Upper lobe of left lung (tissue), 6 donors: Measurements from ENCODE around the gene ZNF414. TPM values are rescaled to one million over a fixed set of nuclear protein-coding genes. Genes with fewer than 3 reads are reported as not detected.

Source experiments
- ATAC-seq, 2 donors: fragments of 200-7000 bp; cut with Tn5 transposase; one replicate each; pipeline ENCODE4 v1.9.1; 2022; ENCODE audit warnings: mild to moderate bottlenecking in 2 of 2, moderate library complexity in 2 of 2; ENCODE audit not compliant: low FRiP score in 2 of 2
- DNase-seq, 2 donors: peaks; one replicate each; pipeline ENCODE4 v3.0.0-alpha.2; 2019 to 2020
- H3K27ac ChIP-seq, 4 donors: fragments of 200-600 bp; sonication (generic); one replicate each; pipeline ENCODE4 v1.5.1; 2016 to 2019
- H3K27me3 ChIP-seq, 4 donors: fragments of 200-600 bp; sonication (generic); one replicate each; pipeline ENCODE4 v1.5.1; 2017 to 2019
- H3K36me3 ChIP-seq, 4 donors: fragments of 200-600 bp; sonication (generic); one replicate each; pipeline ENCODE4 v1.5.1; 2016 to 2019
- H3K4me1 ChIP-seq, 4 donors: fragments of 200-600 bp; sonication (generic); one replicate each; pipeline ENCODE4 v1.5.1; 2018 to 2019
- H3K4me3 ChIP-seq, 4 donors: fragments of 200-600 bp; sonication (generic); one replicate each; pipeline ENCODE4 v1.5.1; 2017 to 2019; ENCODE audit warnings: mild to moderate bottlenecking in 2 of 4, moderate library complexity in 1 of 4
- H3K9me3 ChIP-seq, 4 donors: fragments of 200-600 bp; sonication (generic); one replicate each; pipeline ENCODE4 v1.5.1; 2018 to 2019
- EP300 ChIP-seq, 4 donors: sonication (generic); formaldehyde crosslinking; IDR thresholded peaks; one replicate each; pipeline ENCODE4 v1.5.1; 2017; ENCODE audit warnings: antibody characterized with exemption in 4 of 4, control low read depth in 2 of 4
- POLR2A ChIP-seq, 4 donors: fragments of 450-650 bp; IDR thresholded peaks; one replicate each; pipeline ENCODE4 v1.5.1; 2016 to 2017; ENCODE audit warnings: antibody characterized with exemption in 4 of 4, mild to moderate bottlenecking in 2 of 4
- POLR2AphosphoS5 ChIP-seq, 2 donors: sonication (generic); formaldehyde crosslinking; IDR thresholded peaks; one replicate each; pipeline ENCODE4 v1.5.1; 2017; ENCODE audit warnings: antibody characterized with exemption in 2 of 2
- WGBS, 2 donors: methylation state at CpG; one replicate each; pipeline ENCODE4 v1.1.5; 2017 to 2018; 5-methylcytosine and 5-hydroxymethylcytosine counted together
- total RNA-seq, 6 donors: library from RNA; depleted of rRNA in 4 of 6; stranded (reverse); fragments of >200 nt in 4 of 6; gene quantifications; one replicate each; pipeline versions ENCODE4 v1.1.0 to v1.2.1, GENCODE V29; 2016 to 2021
- TF ChIP-seq, protein P1 (sequence below), 6 experiments: fragments of 450-650 bp in 4 of 6; fragments of 200-600 bp in 2 of 6; sonication (generic) in 2 of 6; IDR thresholded peaks; one replicate each; pipeline ENCODE4 v1.5.1; 2016 to 2019; ENCODE audit warnings: antibody characterized with exemption in 6 of 6
- donor health status: DM: no; HTN: no; CAD: no; lungs with moderate emphysema.
- donor health status: DM: no; HTN: yes; CAD: no; lungs with severe emphysema.

ZNF414 gene
- total RNA-seq, 6 donors from 2014 or later: 10.5 to 39.8 (median 25.4) TPM

DNA sequence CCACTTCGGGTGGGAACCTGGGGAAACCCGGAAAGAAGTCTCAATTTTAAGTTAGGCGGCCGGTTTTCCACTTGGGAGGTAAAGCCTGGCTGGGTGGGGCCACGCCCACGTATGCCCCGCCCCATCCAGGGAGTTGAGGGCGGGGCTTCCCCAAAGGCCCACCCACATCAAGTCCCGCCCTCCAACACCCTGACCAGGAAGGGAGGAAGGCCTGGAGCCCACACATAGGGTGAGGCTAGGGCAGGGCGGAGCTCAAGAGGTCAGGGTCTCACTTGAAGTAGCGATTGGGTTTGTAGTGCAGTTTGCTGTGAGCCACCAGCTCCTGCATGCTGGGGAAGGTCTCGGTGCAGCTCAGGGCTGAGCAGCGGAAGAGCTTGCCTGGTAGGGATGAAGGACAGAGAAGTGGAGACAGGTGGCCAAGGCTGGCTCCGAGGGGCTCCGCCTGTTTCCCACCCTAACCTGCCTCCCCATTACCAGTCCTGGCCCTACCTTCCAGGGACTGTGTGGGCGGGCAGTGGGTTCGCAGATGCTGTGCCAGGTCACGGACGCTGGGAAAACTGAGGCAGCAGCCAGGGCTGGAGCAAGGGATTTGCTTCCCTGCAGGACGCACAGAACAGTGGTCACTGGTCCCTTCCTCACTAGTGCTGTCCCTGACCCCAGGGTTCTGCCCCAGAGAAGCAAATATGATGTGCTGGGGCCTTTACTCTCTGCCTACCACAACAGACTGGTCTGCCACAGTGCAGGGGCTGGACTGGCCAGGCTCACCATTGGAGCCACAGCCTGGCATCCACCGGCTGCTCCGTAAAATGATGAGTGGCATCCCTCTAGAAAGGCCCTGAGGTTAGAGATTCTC, 1.6 kb downstream of the ZNF414 start:
- ATAC-seq (no peak), DNase-seq (peak in 1 of 2 donors; percentile 72)
- peaks cover 23 to 48% (median 36%) of the 10 kb centered on the region in 4 donors for H3K4me1 ChIP-seq
- no peaks in the 10 kb centered on the region for H3K9me3 ChIP-seq
- 74 to 84% methylated on average over 17 to 22 of the region's 22 CpGs for WGBS, 2 donors
- peak overlapping the region; percentile 94 to 100 (median 99) for H3K27ac ChIP-seq
- H3K27me3 ChIP-seq: no peaks in the 10 kb centered on the region
- TF ChIP-seq EP300 (IDR thresholded peaks at IDR 0.05) (no peak), POLR2A (IDR thresholded peaks at IDR 0.05) (peak in 1 of 4 donors; percentile 1)
- TF ChIP-seq, protein P1, sequence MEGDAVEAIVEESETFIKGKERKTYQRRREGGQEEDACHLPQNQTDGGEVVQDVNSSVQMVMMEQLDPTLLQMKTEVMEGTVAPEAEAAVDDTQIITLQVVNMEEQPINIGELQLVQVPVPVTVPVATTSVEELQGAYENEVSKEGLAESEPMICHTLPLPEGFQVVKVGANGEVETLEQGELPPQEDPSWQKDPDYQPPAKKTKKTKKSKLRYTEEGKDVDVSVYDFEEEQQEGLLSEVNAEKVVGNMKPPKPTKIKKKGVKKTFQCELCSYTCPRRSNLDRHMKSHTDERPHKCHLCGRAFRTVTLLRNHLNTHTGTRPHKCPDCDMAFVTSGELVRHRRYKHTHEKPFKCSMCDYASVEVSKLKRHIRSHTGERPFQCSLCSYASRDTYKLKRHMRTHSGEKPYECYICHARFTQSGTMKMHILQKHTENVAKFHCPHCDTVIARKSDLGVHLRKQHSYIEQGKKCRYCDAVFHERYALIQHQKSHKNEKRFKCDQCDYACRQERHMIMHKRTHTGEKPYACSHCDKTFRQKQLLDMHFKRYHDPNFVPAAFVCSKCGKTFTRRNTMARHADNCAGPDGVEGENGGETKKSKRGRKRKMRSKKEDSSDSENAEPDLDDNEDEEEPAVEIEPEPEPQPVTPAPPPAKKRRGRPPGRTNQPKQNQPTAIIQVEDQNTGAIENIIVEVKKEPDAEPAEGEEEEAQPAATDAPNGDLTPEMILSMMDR (IDR thresholded peaks at IDR 0.05): no peak
- peak overlapping the region in 2 of 4 donors; percentile 29 to 77 for H3K4me3 ChIP-seq
- peaks cover 0 to 15% (median 3%) of the 10 kb centered on the region in 4 donors for H3K36me3 ChIP-seq

DNA sequence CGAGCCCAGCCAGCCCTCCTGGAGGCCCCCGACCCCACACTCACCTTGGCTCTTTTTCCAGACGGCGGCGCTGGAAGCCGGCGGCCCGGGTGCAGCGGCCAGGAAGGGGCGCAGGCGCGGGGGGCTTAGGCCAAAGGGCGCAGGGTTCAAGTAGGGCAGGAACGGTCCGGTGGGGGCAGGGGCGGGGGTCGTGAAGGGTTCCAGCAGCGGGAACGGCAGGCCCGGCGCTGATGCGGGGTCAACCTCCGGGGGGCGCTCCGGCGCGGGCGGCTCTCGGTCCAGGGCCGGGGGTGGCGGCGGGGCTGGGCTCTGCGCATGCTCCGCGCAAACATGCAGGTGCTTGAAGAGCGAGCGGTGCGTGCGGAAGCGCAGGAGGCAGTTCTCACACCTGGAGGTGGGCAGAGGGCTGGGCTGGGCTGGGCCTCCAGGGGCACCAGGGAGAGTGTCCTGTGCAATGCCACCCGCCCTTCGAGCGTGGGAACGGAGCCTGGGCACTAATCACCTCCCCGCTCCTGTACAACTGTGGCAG, 2.3 kb downstream of the ZNF414 start:
- Histone ChIP-seq H3K27me3 (no peaks in the 10 kb centered on the region), H3K27ac (peak overlapping the region in 2 of 4 donors; percentile 9 to 94), H3K36me3 (peaks cover 0 to 15% (median 3%) of the 10 kb centered on the region in 4 donors), H3K4me3 (peak overlapping the region in 1 of 4 donors; percentile 29), H3K9me3 (no peaks in the 10 kb centered on the region), H3K4me1 (peaks cover 20 to 43% (median 31%) of the 10 kb centered on the region in 4 donors)
- ATAC-seq (no peak), DNase-seq (peak in 1 of 2 donors; percentile 89)
- TF ChIP-seq, protein P1 (IDR thresholded peaks at IDR 0.05): no peak
- TF ChIP-seq EP300 (IDR thresholded peaks at IDR 0.05): no peak
- TF ChIP-seq POLR2AphosphoS5 (IDR thresholded peaks at IDR 0.05): no peak
- peak in 1 of 4 donors; percentile 6 for TF ChIP-seq POLR2A (IDR thresholded peaks at IDR 0.05)
- 56 to 87% methylated on average over 20 to 30 of the region's 45 CpGs for WGBS, 2 donors

DNA sequence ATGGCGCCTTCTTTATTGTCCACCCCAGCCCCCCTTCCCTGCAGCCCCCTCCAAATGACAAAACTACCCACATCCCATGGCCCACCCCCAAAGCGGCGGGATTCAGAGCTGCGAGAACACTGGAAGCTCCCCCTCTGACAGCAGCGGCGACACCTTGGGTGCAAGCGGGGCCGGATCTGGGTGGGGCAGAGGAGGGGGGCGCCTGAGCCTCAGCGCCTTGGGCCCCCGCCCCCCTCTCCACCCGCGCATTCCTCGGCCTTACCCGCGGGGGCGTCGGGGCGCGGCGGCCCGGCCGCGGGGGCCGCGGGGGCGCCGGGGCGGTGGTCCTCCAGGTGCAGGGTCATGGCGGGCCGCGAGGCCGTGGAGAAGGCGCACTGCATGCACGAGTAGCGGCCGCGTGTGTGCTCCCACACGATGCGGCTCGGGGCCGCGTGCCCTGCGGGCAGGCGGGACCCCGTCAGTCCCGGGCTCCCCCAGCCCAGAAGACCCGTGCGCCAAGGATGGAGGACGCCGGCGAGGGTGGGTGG, 3.3 kb downstream of the ZNF414 start:
- 89 to 90% methylated on average over 25 to 39 of the region's 52 CpGs for WGBS, 2 donors
- H3K27ac ChIP-seq: no peak overlapping the region
- ATAC-seq (no peak), DNase-seq (peak in 1 of 2 donors; percentile 83)
- TF ChIP-seq EP300 (IDR thresholded peaks at IDR 0.05) (no peak), POLR2AphosphoS5 (IDR thresholded peaks at IDR 0.05) (no peak), POLR2A (IDR thresholded peaks at IDR 0.05) (no peak)
- TF ChIP-seq, protein P1 (IDR thresholded peaks at IDR 0.05): no peak
- no peak overlapping the region for H3K4me3 ChIP-seq
- no peaks in the 10 kb centered on the region for H3K27me3 ChIP-seq
- peaks cover 28 to 47% (median 39%) of the 10 kb centered on the region in 4 donors for H3K4me1 ChIP-seq
- H3K9me3 ChIP-seq: no peaks in the 10 kb centered on the region
- H3K36me3 ChIP-seq: peaks cover 0 to 15% (median 3%) of the 10 kb centered on the region in 4 donors

DNA sequence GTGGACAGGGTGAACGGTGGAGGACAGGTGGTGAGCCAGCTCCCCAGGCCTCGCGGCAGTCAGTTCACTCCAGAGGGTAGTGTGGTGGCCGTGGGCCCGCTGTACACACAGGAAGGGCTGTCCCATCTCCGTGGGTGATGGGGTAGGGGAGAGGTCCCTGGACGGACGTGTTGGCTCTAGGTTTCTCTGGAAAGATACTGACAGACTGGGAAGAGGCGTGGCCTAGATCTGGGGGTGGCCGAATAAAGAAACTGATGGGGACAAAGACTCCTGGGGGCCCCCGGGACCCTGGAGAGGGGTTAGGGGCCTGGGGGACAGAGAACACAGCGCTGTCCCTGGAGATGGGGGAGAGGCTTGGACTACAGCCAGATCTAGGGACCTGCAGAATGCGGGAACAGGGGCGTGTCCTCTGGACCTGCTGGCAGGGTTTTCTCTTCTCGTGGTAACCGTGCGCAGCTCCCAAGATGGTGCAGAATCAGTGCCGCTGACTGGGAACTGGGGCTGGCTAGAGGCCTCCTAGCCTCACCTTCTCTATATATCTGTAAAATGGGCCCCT, 7.5 kb downstream of the ZNF414 start:
- peaks cover 11 to 25% (median 19%) of the 10 kb centered on the region in 4 donors for H3K4me1 ChIP-seq
- H3K36me3 ChIP-seq: peaks cover 0 to 14% (median 3%) of the 10 kb centered on the region in 4 donors
- TF ChIP-seq POLR2A (IDR thresholded peaks at IDR 0.05) (no peak), EP300 (IDR thresholded peaks at IDR 0.05) (no peak), POLR2AphosphoS5 (IDR thresholded peaks at IDR 0.05) (no peak)
- TF ChIP-seq, protein P1 (IDR thresholded peaks at IDR 0.05): peak in 2 of 6 experiments; percentile 3 to 16
- peak overlapping the region; percentile 49 to 67 (median 57) for H3K4me3 ChIP-seq
- H3K27ac ChIP-seq: peak overlapping the region in 2 of 4 donors; percentile 50 to 52
- H3K9me3 ChIP-seq: no peaks in the 10 kb centered on the region
- peak in 1 of 2 donors; percentile 2 for ATAC-seq
- no peak for DNase-seq
- 28 to 39% methylated on average over 5 to 18 of the region's 18 CpGs for WGBS, 2 donors
- no peaks in the 10 kb centered on the region for H3K27me3 ChIP-seq
